WERI-Rb-1 (cell line): ENCODE measurements around the gene KRTAP6-3.

Experiments used
- DNase-seq: peaks from one replicate; pipeline ENCODE4 v3.0.0-alpha.2; 2020
- H3K27ac ChIP-seq: fragments of 250-450 bp; sonication (Bioruptor Pico); 2 replicates; pipeline ENCODE4 v1.5.1; 2020; ENCODE audit warnings: mild to moderate bottlenecking, moderate library complexity
- H3K27me3 ChIP-seq: fragments of 250-450 bp; sonication (Bioruptor Pico); 2 replicates; pipeline ENCODE4 v1.5.1; 2021; ENCODE audit warnings: mild to moderate bottlenecking, low read depth, moderate library complexity; ENCODE audit not compliant: insufficient read depth, severe bottlenecking
- H3K36me3 ChIP-seq: fragments of 250-450 bp; sonication (Bioruptor Pico); 2 replicates; pipeline ENCODE4 v1.5.1; 2020; ENCODE audit warnings: mild to moderate bottlenecking, moderate library complexity
- H3K4me3 ChIP-seq: 2 replicates; pipeline ENCODE4 v1.5.1; 2011; ENCODE audit warnings: low read depth, mild to moderate bottlenecking, control low read depth, low read length
- H3K9me3 ChIP-seq: fragments of 250-450 bp; sonication (Bioruptor Pico); 2 replicates; pipeline ENCODE4 v1.5.1; 2021; ENCODE audit warnings: mild to moderate bottlenecking, moderate library complexity; ENCODE audit not compliant: severe bottlenecking
- TF ChIP-seq, protein P1 (sequence below): IDR thresholded peaks from 2 replicates; pipeline ENCODE4 v1.5.1; 2011; ENCODE audit warnings: low read depth, mild to moderate bottlenecking, control low read depth, inconsistent platforms, low read length

KRTAP6-3 gene

DNA sequence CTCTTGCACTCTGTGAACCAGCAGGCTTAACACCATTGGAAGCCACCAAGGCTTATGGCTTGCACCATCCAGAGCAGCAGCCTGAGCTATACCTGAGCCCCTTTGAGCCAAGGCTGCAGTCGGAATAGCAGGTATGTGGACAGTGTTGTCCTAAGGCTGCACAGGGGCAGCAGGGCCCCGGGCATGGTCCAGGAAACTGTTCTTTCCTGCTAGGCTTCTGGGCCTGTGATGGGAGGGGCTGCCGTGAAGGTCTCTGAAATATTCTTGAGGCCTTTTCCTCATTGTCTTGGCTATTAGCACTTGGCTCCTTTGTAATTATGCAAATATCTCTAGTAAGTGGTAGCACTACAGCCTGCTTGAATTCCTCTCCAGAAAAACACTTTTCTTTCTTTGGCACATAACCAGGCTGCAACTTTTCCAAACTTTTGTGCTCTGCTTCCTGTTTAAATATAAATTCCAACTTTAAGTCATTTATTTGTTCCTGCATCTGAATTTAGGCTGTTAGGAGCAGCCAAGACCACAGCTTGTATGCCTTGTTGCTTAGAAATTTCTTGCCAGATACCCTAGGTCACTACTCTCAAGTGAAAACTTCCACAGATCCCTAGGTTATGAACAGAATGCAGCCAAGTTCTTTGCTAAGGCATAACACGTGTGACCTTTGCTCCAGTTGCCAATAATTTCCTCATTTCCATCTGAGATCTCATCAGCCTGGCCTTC, 33.4 kb downstream of the KRTAP6-3 start:
- no peaks in the 10 kb centered on the region for H3K36me3 ChIP-seq
- TF ChIP-seq, protein P1, sequence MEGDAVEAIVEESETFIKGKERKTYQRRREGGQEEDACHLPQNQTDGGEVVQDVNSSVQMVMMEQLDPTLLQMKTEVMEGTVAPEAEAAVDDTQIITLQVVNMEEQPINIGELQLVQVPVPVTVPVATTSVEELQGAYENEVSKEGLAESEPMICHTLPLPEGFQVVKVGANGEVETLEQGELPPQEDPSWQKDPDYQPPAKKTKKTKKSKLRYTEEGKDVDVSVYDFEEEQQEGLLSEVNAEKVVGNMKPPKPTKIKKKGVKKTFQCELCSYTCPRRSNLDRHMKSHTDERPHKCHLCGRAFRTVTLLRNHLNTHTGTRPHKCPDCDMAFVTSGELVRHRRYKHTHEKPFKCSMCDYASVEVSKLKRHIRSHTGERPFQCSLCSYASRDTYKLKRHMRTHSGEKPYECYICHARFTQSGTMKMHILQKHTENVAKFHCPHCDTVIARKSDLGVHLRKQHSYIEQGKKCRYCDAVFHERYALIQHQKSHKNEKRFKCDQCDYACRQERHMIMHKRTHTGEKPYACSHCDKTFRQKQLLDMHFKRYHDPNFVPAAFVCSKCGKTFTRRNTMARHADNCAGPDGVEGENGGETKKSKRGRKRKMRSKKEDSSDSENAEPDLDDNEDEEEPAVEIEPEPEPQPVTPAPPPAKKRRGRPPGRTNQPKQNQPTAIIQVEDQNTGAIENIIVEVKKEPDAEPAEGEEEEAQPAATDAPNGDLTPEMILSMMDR: no peak
- no peak for DNase-seq
- H3K27me3 ChIP-seq: peaks cover 87% of the 10 kb centered on the region
- no peaks in the 10 kb centered on the region for H3K9me3 ChIP-seq
- no peak overlapping the region for H3K27ac ChIP-seq
- H3K4me3 ChIP-seq: no peak overlapping the region

DNA sequence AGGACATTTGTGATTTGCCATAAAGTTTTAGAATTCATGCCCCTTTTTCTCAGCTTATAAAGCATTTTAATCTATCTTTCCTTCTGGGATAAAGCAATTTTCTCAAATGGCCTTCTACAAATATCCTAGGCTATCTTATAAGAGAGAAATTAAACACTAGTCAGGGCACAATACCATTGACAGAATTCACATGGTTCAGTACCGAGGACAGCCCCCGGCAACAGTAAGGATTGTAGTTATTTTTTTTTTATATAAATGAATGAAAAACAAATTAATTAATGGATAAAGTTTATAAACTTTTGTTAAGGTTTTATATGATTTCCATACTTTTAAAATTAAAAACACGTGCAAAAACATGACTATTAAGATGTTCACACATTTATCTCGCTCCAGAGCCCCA, 35.9 kb downstream of the KRTAP6-3 start:
- no peak for DNase-seq

DNA sequence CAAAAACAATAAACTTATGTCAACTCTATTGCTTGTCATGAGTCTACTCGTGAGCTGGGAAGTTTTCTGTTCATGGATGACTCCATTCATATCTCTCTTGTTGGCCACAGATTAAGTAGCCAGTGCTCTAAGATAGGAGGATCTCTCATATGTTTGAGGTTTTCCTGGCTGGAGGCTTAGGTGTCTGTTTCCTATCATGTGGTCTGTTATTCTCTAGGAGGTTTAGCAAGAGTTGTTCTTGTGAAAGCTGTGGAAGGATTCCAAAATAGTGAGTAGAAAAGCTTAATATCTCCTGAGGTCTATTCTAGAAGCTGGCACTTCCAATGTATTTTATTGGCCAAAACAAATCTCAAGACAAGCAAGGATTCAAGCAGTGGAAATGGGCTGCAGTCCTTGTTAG, 37.0 kb downstream of the KRTAP6-3 start:
- no peak for DNase-seq
- TF ChIP-seq, protein P1: no peak
- Histone ChIP-seq H3K27ac (no peak overlapping the region), H3K27me3 (peaks cover 90% of the 10 kb centered on the region), H3K4me3 (no peak overlapping the region), H3K36me3 (no peaks in the 10 kb centered on the region), H3K9me3 (no peaks in the 10 kb centered on the region)

More for the DNA sequence above, 35.9 kb downstream of the KRTAP6-3 start:
- H3K9me3 ChIP-seq: no peaks in the 10 kb centered on the region
- no peak overlapping the region for H3K4me3 ChIP-seq
- TF ChIP-seq, protein P1: no peak
- H3K27me3 ChIP-seq: peaks cover 83% of the 10 kb centered on the region
- no peaks in the 10 kb centered on the region for H3K36me3 ChIP-seq
- H3K27ac ChIP-seq: no peak overlapping the region

DNA sequence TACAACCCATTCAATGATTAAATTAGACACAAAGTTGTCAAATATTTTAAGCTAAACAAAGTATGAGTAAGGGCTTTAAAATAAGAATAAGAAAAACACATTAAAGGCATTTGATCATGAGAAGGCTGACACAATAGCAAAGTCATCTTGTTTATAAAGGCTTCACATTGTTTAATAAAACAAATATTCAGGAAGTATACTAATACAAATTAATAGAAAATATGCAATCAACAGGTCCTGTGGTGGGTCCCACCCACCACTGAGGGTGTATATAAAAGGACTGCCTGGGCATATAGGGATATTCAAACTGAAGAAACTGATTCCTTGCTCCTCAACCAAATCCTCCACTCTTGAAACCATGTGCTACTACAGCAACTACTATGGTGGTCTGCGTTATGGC, 42.7 kb downstream of the KRTAP6-3 start, which contains the start of gene KRTAP20-2:
KRTAP20-2 (plus strand) TSS at position 301 of the 400 bp plus-strand sequence; CDS start at position 359, 58 bp downstream.
- H3K27ac ChIP-seq: no peak within 1 kb of the TSS
- TF ChIP-seq, protein P1: no peak
- peaks cover 77% of the 10 kb centered on the region for H3K27me3 ChIP-seq
- H3K9me3 ChIP-seq: peaks cover 3% of the 10 kb centered on the region
- H3K4me3 ChIP-seq: no peak within 1 kb of the TSS
- no peaks in the 10 kb centered on the region for H3K36me3 ChIP-seq
- DNase-seq: no peak

DNA sequence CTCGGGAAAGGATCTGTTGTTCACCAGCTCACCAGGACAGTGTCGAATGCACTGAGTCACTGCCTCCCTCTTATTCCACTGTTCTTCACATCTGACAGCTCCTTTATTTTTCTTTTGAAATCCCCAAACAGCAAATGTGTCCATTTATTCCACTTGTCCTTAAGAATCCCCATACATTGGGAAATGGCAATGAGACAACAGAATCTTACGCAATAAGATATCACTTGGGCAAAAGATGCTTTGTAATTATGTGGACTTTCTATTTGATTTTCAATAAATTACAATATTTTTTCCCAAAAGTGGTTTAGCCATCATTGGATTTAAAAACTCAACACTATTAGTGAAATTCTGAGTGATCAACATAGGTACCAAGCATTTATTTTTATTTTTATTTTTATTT, 46.4 kb downstream of the KRTAP6-3 start:
- H3K27me3 ChIP-seq: peaks cover 63% of the 10 kb centered on the region

More for the DNA sequence above, 46.4 kb downstream of the KRTAP6-3 start:
- Histone ChIP-seq H3K4me3 (no peak overlapping the region), H3K27ac (no peak overlapping the region), H3K9me3 (peaks cover 3% of the 10 kb centered on the region), H3K36me3 (no peaks in the 10 kb centered on the region)
- DNase-seq: no peak
- TF ChIP-seq, protein P1: no peak
